Measurements from ENCODE around the gene CCR5AS.
"Not testable (repeated sequence)": the region's sequence is repeated elsewhere in the genome, so short reads cannot be mapped to it uniquely, and the experiment has no call there.

CCR5AS gene

GRCh38 chr3:46334741-46335478, 72.0 kb downstream of the CCR5AS start:
- no peak for TF ChIP-seq CTCF (IDR thresholded peaks at IDR 0.05; ENCODE audit: low read depth, low read length)
- no peak overlapping the region for H3K4me3 ChIP-seq (replicated peaks in 1 of 2; ENCODE audit: low read depth in 2 of 2, low read length in 2 of 2)
- DNase-seq (ENCODE audit: low read depth in 2 of 2) = peak; percentile 28 to 41

- DNase-seq (ENCODE audit: low read depth in 2 of 2); H3K4me3 ChIP-seq (replicated peaks in 1 of 2; ENCODE audit: low read depth in 2 of 2, low read length in 2 of 2): not testable (repeated sequence)
Observed at GRCh38 chr3:46330676-46331075, 76.2 kb downstream of the CCR5AS start.

GRCh38 chr3:46325645-46326300, 81.1 kb downstream of the CCR5AS start:
- DNase-seq (ENCODE audit: low read depth in 2 of 2) = peak in 1 of 2 donors; percentile 2
- TF ChIP-seq CTCF (IDR thresholded peaks at IDR 0.05; ENCODE audit: low read depth, low read length) = no peak
- H3K4me3 ChIP-seq (replicated peaks in 1 of 2; ENCODE audit: low read depth in 2 of 2, low read length in 2 of 2) = no peak overlapping the region

GRCh38 chr3:46324036-46324435, 82.8 kb downstream of the CCR5AS start:
- no peak for DNase-seq (ENCODE audit: low read depth in 2 of 2)
- no peak for TF ChIP-seq CTCF (IDR thresholded peaks at IDR 0.05; ENCODE audit: low read depth, low read length)
- no peak overlapping the region for H3K4me3 ChIP-seq (replicated peaks in 1 of 2; ENCODE audit: low read depth in 2 of 2, low read length in 2 of 2)

GRCh38 chr3:46321461-46322104, 85.3 kb downstream of the CCR5AS start:
- no peak overlapping the region for H3K4me3 ChIP-seq (replicated peaks in 1 of 2; ENCODE audit: low read depth in 2 of 2, low read length in 2 of 2)
- no peak for DNase-seq (ENCODE audit: low read depth in 2 of 2)
- TF ChIP-seq CTCF (IDR thresholded peaks at IDR 0.05; ENCODE audit: low read depth, low read length) = no peak

GRCh38 chr3:46318207-46318927, 88.5 kb downstream of the CCR5AS start:
- DNase-seq (ENCODE audit: low read depth in 2 of 2) = no peak
- no peak for TF ChIP-seq CTCF (IDR thresholded peaks at IDR 0.05; ENCODE audit: low read depth, low read length)
- H3K4me3 ChIP-seq (replicated peaks in 1 of 2; ENCODE audit: low read depth in 2 of 2, low read length in 2 of 2) = no peak overlapping the region

GRCh38 chr3:46316206-46316605, 90.7 kb downstream of the CCR5AS start:
- DNase-seq (ENCODE audit: low read depth in 2 of 2) = no peak
- no peak overlapping the region for H3K4me3 ChIP-seq (replicated peaks in 1 of 2; ENCODE audit: low read depth in 2 of 2, low read length in 2 of 2)
- TF ChIP-seq CTCF (IDR thresholded peaks at IDR 0.05; ENCODE audit: low read depth, low read length) = no peak

All from cardiac fibroblast (primary cell).